ENCODE results near the gene ALKBH2.
"Not testable (repeated sequence)": the region's sequence is repeated elsewhere in the genome, so short reads cannot be mapped to it uniquely, and the experiment has no call there.

The ALKBH2 gene

DNA sequence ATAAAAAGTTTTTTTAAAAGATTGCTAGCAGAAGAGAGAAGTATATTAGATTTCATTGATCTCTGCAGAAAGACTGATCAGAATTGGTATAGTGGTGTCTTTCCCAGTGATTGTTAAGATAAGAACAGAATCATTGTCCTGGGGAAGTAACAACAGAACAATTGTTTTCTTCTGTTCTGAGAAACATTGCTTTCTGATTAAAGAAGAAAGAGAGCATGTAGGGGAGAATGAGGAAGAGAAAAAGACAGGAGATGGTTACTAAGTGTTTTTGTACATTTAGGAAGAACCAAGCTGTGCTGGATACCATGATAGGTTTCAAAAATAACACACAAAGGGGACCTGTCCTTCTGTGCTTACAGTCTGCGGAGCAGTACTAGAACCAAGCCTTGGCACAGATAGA lies 35.9 kb downstream of the ALKBH2 start:
- H3K4me3 ChIP-seq (ENCODE audit: low read depth, low read length), result no peak overlapping the region
- DNase-seq (ENCODE audit: low read depth), result no peak
- TF ChIP-seq, protein P1, sequence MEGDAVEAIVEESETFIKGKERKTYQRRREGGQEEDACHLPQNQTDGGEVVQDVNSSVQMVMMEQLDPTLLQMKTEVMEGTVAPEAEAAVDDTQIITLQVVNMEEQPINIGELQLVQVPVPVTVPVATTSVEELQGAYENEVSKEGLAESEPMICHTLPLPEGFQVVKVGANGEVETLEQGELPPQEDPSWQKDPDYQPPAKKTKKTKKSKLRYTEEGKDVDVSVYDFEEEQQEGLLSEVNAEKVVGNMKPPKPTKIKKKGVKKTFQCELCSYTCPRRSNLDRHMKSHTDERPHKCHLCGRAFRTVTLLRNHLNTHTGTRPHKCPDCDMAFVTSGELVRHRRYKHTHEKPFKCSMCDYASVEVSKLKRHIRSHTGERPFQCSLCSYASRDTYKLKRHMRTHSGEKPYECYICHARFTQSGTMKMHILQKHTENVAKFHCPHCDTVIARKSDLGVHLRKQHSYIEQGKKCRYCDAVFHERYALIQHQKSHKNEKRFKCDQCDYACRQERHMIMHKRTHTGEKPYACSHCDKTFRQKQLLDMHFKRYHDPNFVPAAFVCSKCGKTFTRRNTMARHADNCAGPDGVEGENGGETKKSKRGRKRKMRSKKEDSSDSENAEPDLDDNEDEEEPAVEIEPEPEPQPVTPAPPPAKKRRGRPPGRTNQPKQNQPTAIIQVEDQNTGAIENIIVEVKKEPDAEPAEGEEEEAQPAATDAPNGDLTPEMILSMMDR (conservative IDR thresholded peaks at IDR 0.05; ENCODE audit: low read depth, low read length), result no peak

DNA sequence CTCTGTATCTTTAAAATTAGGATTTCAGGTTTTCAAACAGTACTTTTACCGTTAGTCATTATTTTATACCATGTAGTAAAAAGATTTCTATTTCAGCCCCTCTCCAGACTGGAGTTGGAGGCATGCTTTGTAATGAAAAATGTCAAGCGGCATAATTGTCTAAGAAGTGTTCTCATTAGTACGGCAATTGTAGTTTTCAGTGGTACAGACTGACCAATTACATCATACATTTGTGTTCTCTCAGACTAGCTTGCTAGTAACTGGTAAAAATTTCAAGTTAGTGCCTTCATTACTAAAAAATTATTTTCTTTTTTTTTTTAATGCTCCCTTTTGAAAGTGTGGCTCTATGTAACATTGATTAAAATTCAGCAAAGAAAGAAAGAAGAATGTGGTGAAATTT lies 36.4 kb downstream of the ALKBH2 start:
- DNase-seq (ENCODE audit: low read depth), result no peak
- no peak overlapping the region for H3K4me3 ChIP-seq (ENCODE audit: low read depth, low read length)
- TF ChIP-seq, protein P1 (conservative IDR thresholded peaks at IDR 0.05; ENCODE audit: low read depth, low read length), result no peak

DNA sequence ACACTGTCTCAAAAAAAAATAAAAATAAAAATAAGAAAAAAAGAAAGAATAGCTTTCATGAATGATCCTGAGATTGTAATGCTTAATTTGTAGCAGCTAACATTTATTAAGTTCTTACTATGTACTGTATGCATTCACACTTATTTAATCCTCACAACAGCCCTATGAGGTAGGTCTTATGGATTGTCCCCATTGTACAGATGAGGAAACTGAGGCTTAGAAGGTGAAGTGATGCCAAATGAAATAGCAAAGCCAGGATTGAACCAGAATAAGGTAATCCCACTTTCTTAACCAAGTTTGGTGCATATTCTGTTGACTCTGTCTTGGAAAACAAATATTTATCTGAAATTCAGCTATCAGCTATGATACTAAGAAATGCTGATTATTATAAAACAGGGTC lies 38.8 kb downstream of the ALKBH2 start:
- no peak overlapping the region for H3K4me3 ChIP-seq (ENCODE audit: low read depth, low read length)
- no peak for DNase-seq (ENCODE audit: low read depth)
- TF ChIP-seq, protein P1 (conservative IDR thresholded peaks at IDR 0.05; ENCODE audit: low read depth, low read length), result no peak

DNA sequence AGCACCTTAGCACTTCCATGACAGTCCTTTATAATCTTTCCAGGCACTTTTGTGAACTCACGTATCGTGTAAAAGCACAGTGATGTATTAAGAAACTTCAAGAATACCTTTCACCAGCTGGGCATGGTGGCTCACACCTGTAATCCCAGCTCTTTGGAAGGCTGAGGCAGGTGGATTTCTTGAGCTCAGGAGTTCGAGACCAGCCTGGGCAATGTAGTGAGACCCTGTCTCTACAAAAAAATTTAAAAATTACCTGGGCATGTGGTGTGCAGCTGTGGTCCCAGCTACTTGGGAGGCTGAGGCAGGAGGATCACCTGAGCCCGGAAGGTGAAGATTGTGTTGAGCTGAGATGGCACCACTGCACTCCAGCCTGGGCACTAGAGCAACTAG lies 39.2 kb downstream of the ALKBH2 start:
- H3K4me3 ChIP-seq (ENCODE audit: low read depth, low read length), result peak overlapping the region; percentile 92

DNA sequence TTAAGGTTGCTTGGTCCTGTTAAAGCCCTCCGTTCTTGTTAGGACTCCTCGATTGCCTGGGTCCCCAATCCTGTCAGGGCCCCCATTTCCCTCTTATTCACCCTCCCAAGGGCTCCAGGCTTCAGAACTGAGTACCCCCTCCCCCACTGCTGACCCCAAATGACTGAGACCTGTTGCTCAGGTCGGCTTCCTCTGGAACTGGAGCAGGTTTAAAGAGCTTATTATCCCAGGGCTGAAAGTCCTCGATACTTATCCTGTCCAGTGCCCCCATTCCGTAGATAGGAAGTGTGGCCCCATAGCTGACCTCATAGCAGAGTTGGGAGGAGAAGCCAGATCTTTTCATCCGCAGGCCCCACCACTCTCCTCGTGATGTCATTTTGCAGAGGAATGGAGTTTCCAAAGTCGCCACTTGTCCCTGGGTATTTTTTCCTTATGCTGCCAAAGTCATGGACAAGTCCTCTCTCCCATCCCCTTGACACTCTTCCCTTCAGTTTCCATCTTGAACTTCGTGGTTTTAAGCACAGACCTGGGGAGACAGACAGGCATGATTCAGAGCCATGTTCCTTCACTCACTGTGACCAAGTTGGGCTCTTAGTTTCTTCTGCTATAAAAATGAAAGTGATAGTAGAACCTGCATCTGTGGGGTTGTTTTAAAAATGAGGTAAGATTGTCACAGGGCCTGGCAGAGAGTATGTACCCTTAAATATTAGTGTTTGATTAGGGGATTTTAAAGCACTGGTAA lies 39.7 kb downstream of the ALKBH2 start:
- H3K4me3 ChIP-seq (ENCODE audit: low read depth, low read length), result peak overlapping the region; percentile 92
- TF ChIP-seq, protein P1 (conservative IDR thresholded peaks at IDR 0.05; ENCODE audit: low read depth, low read length), result no peak
- DNase-seq (ENCODE audit: low read depth), result peak; percentile 25

More for the DNA sequence above, 39.2 kb downstream of the ALKBH2 start:
- not testable (repeated sequence) for DNase-seq (ENCODE audit: low read depth)

DNA sequence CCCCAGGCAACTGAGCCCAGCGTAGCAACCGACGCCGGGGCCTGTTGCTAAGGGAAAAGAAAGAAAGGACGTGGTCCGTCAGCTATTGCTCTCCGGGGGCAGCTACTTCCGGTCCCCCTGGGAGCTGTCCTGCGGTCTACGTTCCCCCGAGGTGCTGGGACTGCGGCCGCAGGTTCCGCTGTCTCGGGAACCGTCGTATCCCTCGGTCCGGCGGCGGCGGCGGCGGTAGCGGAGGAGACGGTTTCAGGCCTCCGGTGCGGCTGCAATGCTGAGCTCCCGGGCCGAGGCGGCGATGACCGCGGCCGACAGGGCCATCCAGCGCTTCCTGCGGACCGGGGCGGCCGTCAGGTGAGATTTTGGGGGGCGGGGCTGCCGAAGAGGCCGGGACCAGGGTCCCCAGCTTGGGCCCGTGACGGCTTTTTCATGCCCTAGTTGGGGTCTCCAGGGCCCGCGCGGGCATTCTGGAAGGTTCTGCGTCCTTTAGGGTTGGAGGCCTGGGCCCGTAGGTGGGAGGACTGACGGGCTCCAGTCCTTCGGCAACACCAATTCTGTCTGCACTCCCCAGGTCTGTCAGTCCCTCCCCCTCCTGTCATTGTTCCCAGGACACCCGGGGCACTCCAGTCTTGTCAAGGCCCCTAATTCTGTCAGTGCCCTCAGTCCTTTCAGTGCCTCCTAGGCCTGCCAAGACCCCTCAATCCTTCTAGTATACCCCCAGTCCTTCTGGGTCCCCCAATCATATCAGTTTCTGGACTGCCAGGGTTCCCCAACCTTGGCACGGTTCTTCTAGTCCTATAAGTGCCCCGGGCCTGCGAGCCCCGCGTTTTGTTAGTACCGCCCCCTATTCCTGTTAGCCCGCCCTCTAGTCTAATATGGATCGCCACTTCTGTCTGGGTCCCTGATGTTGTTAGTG lies 40.6 kb downstream of the ALKBH2 start, which contains the start of gene USP30:
Gene USP30, plus strand, starts transcription at position 163 of the 910 bp plus-strand sequence. Its CDS starts 103 bp downstream, at position 266.
- H3K4me3 ChIP-seq (ENCODE audit: low read depth, low read length), result peak within 1 kb of the TSS; percentile 92
- peak; percentile 92 for DNase-seq (ENCODE audit: low read depth)
- TF ChIP-seq, protein P1 (conservative IDR thresholded peaks at IDR 0.05; ENCODE audit: low read depth, low read length), result no peak

DNA sequence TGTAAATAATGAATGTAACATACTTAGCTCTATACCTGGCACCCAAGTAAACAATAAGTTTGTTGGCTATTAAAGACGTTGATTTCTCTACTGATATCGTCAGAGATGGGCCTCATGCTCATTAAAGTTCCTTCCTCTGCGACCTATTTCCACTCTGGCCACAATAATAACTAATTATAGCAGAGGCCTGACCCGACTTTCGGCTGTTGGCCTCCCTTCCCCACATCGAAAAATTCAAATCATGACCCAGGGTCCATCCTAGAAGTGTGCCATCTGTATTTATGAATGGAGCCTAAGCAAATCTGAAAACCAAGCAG lies 41.2 kb downstream of the ALKBH2 start:
- TF ChIP-seq, protein P1 (conservative IDR thresholded peaks at IDR 0.05; ENCODE audit: low read depth, low read length), result no peak
- no peak for DNase-seq (ENCODE audit: low read depth)

DNA sequence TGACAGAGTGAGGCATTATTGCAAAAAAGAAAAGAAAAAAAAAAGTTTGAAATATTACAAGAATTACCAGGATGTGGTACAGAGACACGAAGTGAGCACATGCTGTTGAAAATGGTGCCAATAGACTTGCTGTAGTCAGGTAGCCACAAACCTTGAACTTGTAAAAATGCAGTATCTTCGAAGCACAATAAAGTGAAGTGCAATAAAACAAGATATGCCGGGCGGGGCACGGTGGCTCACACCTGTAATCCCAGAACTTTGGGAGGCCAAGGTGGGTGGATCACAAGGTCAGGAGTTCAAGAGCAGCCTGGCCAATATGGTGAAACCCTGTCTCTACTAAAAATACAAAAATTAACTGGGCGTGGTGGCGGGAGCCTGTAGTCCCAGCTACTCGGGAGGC lies 43.5 kb downstream of the ALKBH2 start:
- not testable (repeated sequence) for DNase-seq (ENCODE audit: low read depth); H3K4me3 ChIP-seq (ENCODE audit: low read depth, low read length)

More for the DNA sequence above, 41.2 kb downstream of the ALKBH2 start:
- H3K4me3 ChIP-seq (ENCODE audit: low read depth, low read length), result peak overlapping the region; percentile 92

DNA sequence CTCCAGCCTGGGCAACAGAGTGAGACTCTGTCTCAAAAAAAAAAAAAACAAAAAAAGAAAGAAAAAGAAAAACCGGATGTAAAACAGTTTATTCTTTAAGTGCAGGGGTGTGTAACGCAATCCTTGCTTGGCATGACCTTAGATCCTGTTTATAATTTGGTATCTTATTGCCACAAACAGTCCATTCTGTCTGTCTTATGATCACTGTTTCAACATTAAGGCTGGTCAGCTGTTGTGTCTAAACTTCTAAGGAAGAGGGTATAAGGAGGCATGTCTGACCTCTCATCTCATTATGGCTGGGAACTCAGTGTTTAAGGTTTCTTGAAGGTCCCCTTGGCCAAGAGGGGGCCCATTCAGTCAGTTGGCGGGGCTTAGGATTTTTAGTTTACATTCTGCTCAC lies 44.6 kb downstream of the ALKBH2 start:
- not testable (repeated sequence) for DNase-seq (ENCODE audit: low read depth)

More for the DNA sequence above, 44.6 kb downstream of the ALKBH2 start:
- H3K4me3 ChIP-seq (ENCODE audit: low read depth, low read length), result not testable (repeated sequence)
